ENCODE results near the gene CNTNAP2. TPM values are rescaled to one million over a fixed set of nuclear protein-coding genes. Genes with fewer than 3 reads are reported as not detected.

CNTNAP2 gene
- polyA plus RNA-seq, 1 experiment, result not detected

- no peaks in the 10 kb centered on the region for H3K27me3 ChIP-seq (ENCODE audit: control insufficient read depth, insufficient read depth, low read length)
- ChIA-PET POLR2A (no interaction called here), CTCF (interaction anchor here (1.5 kb wide), 1 partner anchor 11 kb away, joined by 3 read pairs; no protein-coding TSS in a partner anchor)
- H3K4me3 ChIP-seq (ENCODE audit: low read depth, low read length), result no peak overlapping the region
- H3K36me3 ChIP-seq (ENCODE audit: control insufficient read depth, insufficient read depth, low read length), result no peaks in the 10 kb centered on the region
- no peak for TF ChIP-seq CTCF (IDR thresholded peaks at IDR 0.05; ENCODE audit: insufficient read depth, low read depth, low read length)
- no peak for DNase-seq (ENCODE audit: low read depth)
Measured at GRCh38 chr7:148093375-148094166, 1977.0 kb downstream of the CNTNAP2 start.

DNA sequence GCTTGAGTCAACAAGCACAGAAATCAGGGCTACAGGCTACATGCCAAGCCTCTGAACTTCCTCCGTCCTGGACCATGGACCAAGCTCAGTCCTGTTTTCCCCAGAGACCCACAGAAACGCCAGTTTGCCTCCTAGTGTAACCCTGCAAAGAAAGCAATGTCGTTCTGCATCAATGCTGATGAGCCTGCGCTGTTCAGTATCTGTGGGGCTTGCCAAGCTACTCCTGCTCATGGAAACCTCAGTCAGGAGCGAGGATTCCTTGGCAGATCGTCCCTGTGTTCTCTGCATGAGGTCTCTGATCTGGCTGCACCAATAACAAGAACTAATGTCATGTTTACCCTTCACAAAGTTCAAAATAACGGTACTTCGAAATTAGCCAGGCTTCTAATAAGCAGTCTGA lies 1978.5 kb downstream of the CNTNAP2 start:
- Histone ChIP-seq H3K27me3 (ENCODE audit: control insufficient read depth, insufficient read depth, low read length) (no peaks in the 10 kb centered on the region), H3K4me3 (ENCODE audit: low read depth, low read length) (no peak overlapping the region), H3K36me3 (ENCODE audit: control insufficient read depth, insufficient read depth, low read length) (no peaks in the 10 kb centered on the region)
- no peak for TF ChIP-seq CTCF (IDR thresholded peaks at IDR 0.05; ENCODE audit: insufficient read depth, low read depth, low read length)
- ChIA-PET POLR2A (no interaction called here), CTCF (interaction anchor here (0.7 kb wide), 1 partner anchor 120 kb away, joined by 3 read pairs; no protein-coding TSS in a partner anchor)
- DNase-seq (ENCODE audit: low read depth), result no peak

DNA sequence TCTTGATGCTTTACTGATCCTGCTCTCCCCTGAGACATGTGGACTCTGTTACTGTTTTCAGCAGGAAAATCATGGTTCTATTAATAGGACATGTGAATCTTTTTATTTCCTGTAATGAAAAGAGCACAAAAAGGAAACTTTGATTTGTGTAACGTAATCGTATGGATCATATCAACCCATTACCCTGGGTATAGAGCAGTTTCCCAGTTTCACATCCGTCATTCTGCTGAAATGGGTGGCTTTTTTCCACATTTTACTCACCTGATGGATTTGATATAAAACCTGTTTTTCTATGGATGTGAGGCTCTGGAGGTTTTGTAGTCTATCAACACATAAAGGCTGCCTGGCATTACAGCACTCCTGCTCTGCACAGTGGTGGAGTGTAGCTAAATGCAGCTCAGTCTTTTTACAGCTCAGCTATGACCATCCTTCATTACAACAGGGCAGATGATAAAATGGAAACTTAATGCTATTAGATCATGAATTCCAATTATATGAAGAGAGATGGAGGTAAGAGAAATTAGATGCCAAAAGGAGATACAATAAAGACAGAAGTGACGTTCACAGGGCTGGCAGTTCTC lies 1987.6 kb downstream of the CNTNAP2 start:
- Histone ChIP-seq H3K4me3 (ENCODE audit: low read depth, low read length) (no peak overlapping the region), H3K27me3 (ENCODE audit: control insufficient read depth, insufficient read depth, low read length) (no peaks in the 10 kb centered on the region), H3K36me3 (ENCODE audit: control insufficient read depth, insufficient read depth, low read length) (no peaks in the 10 kb centered on the region)
- TF ChIP-seq CTCF (IDR thresholded peaks at IDR 0.05; ENCODE audit: insufficient read depth, low read depth, low read length), result no peak
- DNase-seq (ENCODE audit: low read depth), result no peak
- ChIA-PET CTCF (no interaction called here), POLR2A (no interaction called here)

- H3K27me3 ChIP-seq (ENCODE audit: control insufficient read depth, insufficient read depth, low read length), result no peaks in the 10 kb centered on the region
- H3K4me3 ChIP-seq (ENCODE audit: low read depth, low read length), result no peak overlapping the region
- CTCF ChIA-PET, result no interaction called here
- POLR2A ChIA-PET, result no interaction called here
- TF ChIP-seq CTCF (IDR thresholded peaks at IDR 0.05; ENCODE audit: insufficient read depth, low read depth, low read length), result no peak
- DNase-seq (ENCODE audit: low read depth), result no peak
- no peaks in the 10 kb centered on the region for H3K36me3 ChIP-seq (ENCODE audit: control insufficient read depth, insufficient read depth, low read length)
Measured at GRCh38 chr7:148104924-148105323, 1988.3 kb downstream of the CNTNAP2 start.

GRCh38 chr7:148105853-148106252 lies 1989.3 kb downstream of the CNTNAP2 start:
- POLR2A ChIA-PET, result no interaction called here
- Histone ChIP-seq H3K4me3 (ENCODE audit: low read depth, low read length) (no peak overlapping the region), H3K36me3 (ENCODE audit: control insufficient read depth, insufficient read depth, low read length) (no peaks in the 10 kb centered on the region), H3K27me3 (ENCODE audit: control insufficient read depth, insufficient read depth, low read length) (no peaks in the 10 kb centered on the region)
- CTCF ChIA-PET, result no interaction called here
- no peak for TF ChIP-seq CTCF (IDR thresholded peaks at IDR 0.05; ENCODE audit: insufficient read depth, low read depth, low read length)
- no peak for DNase-seq (ENCODE audit: low read depth)

Data from BJ (cell line).